ENCODE results near the gene SNPH.

Gene SNPH

DNA sequence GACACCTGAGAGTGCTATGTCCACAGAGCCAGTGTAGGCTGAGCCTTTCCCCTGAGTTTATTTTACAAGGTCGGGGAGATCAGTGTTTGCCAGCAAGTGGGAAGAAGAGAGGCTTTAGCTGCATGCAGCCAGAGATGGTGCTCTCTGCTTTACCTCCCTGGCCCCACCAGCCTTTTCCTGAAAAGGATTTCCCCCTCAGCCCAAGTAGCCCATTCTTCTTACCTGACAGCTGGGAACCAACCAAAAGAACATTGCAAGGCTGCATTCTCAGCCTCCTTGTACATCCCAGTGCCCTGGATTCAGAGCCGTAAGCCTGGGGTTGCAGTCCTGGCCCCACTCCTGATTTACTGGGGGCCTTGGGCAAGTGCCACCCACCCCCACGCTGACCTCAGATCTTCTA is 16.9 kb downstream of the SNPH start:
- TF ChIP-seq POLR2AphosphoS5 (IDR thresholded peaks at IDR 0.05; ENCODE audit: low read depth, low read length) (no peak), FOXP2 (optimal IDR thresholded peaks at IDR 0.05; ENCODE audit: borderline replicate concordance, extremely low read depth, extremely low read length, insufficient read depth) (no peak), TAF1 (IDR thresholded peaks at IDR 0.05; ENCODE audit: borderline replicate concordance, insufficient read depth, low read length) (no peak), SIN3A (IDR thresholded peaks at IDR 0.05; ENCODE audit: borderline replicate concordance, insufficient read depth, low read length) (no peak)
- TF ChIP-seq, protein P1, sequence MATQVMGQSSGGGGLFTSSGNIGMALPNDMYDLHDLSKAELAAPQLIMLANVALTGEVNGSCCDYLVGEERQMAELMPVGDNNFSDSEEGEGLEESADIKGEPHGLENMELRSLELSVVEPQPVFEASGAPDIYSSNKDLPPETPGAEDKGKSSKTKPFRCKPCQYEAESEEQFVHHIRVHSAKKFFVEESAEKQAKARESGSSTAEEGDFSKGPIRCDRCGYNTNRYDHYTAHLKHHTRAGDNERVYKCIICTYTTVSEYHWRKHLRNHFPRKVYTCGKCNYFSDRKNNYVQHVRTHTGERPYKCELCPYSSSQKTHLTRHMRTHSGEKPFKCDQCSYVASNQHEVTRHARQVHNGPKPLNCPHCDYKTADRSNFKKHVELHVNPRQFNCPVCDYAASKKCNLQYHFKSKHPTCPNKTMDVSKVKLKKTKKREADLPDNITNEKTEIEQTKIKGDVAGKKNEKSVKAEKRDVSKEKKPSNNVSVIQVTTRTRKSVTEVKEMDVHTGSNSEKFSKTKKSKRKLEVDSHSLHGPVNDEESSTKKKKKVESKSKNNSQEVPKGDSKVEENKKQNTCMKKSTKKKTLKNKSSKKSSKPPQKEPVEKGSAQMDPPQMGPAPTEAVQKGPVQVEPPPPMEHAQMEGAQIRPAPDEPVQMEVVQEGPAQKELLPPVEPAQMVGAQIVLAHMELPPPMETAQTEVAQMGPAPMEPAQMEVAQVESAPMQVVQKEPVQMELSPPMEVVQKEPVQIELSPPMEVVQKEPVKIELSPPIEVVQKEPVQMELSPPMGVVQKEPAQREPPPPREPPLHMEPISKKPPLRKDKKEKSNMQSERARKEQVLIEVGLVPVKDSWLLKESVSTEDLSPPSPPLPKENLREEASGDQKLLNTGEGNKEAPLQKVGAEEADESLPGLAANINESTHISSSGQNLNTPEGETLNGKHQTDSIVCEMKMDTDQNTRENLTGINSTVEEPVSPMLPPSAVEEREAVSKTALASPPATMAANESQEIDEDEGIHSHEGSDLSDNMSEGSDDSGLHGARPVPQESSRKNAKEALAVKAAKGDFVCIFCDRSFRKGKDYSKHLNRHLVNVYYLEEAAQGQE (IDR thresholded peaks at IDR 0.05; ENCODE audit: insufficient read depth in 1 of 2, low read depth in 2 of 2, low read length in 2 of 2) = no peak

DNA sequence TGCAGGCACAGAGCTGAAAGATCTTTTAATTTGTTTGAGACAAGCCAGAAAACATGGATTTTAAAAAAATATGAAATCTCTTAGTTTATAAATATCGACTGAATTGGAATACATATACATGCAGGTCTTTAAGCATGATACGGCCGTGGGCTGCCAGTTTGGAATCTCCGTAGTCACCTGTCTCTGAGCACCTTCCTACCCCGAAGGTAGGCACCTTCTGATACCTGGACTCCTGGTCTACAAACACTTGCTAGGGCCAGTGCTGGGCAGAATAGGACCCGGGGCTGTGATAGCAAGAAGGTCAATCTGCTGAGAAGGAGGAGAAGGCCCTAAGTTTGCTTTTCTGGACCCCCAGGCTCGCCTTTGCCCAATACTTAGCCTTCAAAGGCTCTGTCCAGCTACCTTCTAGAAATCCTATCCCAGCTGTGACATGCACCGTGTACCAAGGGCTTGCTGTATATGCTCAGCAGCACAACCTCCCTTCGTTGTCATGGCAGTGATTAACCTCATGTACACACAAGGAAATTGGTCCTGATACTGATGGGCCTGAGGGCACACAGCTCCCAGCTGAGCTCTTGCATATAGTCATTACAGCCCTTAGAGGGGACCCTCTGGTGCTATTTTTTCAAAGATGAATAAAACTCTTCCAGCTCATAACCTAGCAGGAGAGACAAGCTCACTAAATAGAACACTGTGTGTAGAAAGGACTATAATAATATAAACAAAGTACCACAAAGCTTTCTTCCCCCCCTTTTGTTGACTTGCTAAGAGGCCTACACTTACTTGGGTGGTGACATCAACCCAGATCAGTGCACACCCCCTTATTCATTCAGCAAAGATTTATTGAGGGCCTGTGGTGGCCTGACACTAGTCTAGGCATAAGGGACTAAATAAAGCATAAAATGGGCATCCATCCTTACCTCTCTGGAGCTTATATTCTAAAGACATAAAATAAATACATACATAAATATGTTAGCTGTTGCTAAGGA is 17.7 kb downstream of the SNPH start:
- TF ChIP-seq, protein P1 (IDR thresholded peaks at IDR 0.05; ENCODE audit: insufficient read depth in 1 of 2, low read depth in 2 of 2, low read length in 2 of 2) = no peak
- no peak for TF ChIP-seq TAF1 (IDR thresholded peaks at IDR 0.05; ENCODE audit: borderline replicate concordance, insufficient read depth, low read length)
- TF ChIP-seq FOXP2 (optimal IDR thresholded peaks at IDR 0.05; ENCODE audit: borderline replicate concordance, extremely low read depth, extremely low read length, insufficient read depth) = no peak
- no peak for TF ChIP-seq POLR2AphosphoS5 (IDR thresholded peaks at IDR 0.05; ENCODE audit: low read depth, low read length)
- TF ChIP-seq SIN3A (IDR thresholded peaks at IDR 0.05; ENCODE audit: borderline replicate concordance, insufficient read depth, low read length) = no peak

DNA sequence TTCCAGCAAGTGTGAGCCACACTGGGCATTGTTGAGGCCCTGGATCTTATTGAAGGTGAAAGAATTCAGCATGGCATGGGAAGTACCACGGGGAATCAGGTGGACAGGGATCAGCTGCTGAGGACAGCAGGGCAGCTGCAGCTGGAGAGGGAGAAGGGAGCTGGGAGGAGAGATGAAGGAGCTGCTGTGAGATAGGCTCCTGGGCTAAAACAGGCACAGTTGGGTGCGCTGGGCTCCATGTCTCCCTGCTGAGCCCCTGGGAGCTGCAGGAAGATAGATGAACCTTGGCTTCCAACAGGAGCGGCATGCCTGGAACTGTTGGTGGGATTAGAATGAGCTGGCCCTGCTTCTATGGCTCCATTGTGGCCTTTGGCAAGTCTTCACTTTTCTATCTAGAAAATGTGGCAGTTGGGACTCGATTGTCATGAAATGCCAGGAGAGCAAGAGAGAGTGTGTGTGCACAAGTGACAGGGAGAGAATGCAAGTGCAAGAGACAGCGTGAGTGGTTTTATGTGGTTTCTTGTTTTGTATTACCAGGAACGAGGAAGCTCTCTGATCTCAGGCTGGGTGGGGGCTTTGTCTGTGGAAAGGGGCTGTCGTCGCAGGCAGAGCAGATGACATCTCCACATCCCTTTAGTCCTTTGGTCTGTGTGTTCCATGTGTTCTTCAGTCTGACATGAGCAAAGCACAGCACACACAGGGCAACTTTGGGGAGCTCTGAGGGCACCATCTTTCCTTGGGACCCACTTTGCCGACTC is 20.4 kb downstream of the SNPH start:
- no peak for TF ChIP-seq FOXP2 (optimal IDR thresholded peaks at IDR 0.05; ENCODE audit: borderline replicate concordance, extremely low read depth, extremely low read length, insufficient read depth)
- no peak for TF ChIP-seq POLR2AphosphoS5 (IDR thresholded peaks at IDR 0.05; ENCODE audit: low read depth, low read length)
- TF ChIP-seq, protein P1 (IDR thresholded peaks at IDR 0.05; ENCODE audit: insufficient read depth in 1 of 2, low read depth in 2 of 2, low read length in 2 of 2) = no peak
- no peak for TF ChIP-seq TAF1 (IDR thresholded peaks at IDR 0.05; ENCODE audit: borderline replicate concordance, insufficient read depth, low read length)
- no peak for TF ChIP-seq SIN3A (IDR thresholded peaks at IDR 0.05; ENCODE audit: borderline replicate concordance, insufficient read depth, low read length)

DNA sequence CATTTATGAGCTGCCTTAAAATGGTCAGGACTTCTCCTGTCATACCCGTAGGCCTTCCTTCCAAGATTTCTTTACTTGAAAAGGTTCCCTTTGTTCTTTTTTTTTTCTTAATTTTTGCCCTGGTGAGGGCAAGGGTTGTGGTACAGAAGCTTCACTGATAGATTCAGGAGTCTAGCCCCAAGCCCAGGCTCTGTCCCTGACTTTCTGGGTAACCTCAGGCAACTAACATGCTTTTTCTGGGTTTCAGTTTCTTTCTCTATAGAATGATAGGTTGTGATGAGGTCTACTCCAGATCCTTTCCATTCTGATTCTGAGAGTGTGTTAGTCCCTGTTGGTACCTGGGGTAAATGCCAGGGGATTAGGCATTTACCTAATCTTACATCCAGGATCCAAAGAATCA is 21.2 kb downstream of the SNPH start:
- TF ChIP-seq, protein P1 (IDR thresholded peaks at IDR 0.05; ENCODE audit: insufficient read depth in 1 of 2, low read depth in 2 of 2, low read length in 2 of 2) = no peak
- TF ChIP-seq POLR2AphosphoS5 (IDR thresholded peaks at IDR 0.05; ENCODE audit: low read depth, low read length) (no peak), FOXP2 (optimal IDR thresholded peaks at IDR 0.05; ENCODE audit: borderline replicate concordance, extremely low read depth, extremely low read length, insufficient read depth) (no peak), TAF1 (IDR thresholded peaks at IDR 0.05; ENCODE audit: borderline replicate concordance, insufficient read depth, low read length) (no peak), SIN3A (IDR thresholded peaks at IDR 0.05; ENCODE audit: borderline replicate concordance, insufficient read depth, low read length) (no peak)

All from PFSK-1 (cell line).